NCI-H187 treated with DMSO at 0.1 percent for 48 hours (cell line): ENCODE results near the gene GLIS1.

ENCODE experiments used
- DNase-seq: peaks from one replicate; lab custom pipeline; 2025; lab: John Stamatoyannopoulos, UW

Gene GLIS1

DNA sequence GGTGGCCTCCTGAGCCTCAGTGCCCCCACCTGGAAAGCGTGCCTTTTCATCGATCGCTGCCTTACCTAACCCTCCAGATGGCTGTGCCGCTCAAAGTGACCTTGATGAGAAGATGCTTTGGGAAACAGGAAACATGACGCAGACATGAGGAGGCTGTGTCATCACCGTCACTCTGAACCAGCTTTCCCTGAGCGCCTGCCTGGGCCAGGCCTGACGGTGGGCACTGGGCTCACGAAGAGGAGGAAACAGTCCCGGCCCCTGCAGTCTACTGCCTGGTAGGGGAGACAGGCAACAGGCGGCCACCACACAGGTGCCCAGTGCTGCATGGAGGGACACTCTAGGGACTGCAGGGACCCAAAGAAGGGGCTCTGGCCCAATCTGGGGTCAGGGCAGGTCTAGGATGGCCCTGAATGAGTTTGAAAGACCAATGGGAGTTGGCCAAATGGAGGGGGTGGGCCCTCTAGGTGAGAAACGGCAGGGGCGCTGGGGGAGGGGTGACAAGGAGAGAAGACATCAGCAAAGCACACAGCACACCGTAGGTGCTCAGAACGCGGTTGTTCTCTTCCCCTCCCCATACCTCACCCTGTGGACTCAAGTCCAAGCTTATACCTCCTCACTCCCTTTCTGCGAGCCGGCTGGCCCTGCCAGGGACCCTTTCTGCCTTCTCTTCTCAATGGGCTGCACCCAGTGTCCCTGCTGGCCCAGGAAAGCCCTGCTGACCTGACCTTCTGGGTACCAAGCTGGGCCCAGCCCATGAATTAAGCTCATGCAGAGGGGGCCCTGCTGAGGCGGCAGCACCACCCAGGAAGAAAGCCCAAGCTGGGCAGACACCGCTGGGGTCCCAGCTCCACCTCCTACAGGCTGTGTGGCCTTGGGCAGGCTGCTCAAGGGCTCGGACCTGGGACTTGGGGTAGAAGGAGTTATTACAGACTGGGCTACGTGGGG lies 44.9 kb downstream of the GLIS1 start:
- no peak for DNase-seq

DNA sequence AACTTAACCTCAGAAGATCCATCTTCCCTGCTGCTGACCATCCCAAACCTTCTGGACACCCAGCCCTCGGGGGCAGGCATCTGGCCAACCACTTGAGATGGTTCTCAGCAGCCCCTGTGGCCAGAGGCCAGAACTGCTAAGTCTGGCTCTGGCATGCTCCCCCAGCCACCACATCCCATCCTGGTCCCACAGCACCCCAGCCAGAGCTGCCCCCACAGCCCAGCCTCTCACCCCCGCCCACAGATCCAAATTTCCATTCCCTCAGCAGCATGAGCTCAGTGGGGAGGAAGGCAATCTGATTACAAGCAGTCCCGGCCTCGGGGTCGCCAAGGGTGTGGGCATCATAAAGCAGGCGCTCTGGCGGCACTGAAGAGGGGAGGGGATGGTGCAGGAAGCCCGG lies 45.6 kb downstream of the GLIS1 start:
- DNase-seq, result no peak

DNA sequence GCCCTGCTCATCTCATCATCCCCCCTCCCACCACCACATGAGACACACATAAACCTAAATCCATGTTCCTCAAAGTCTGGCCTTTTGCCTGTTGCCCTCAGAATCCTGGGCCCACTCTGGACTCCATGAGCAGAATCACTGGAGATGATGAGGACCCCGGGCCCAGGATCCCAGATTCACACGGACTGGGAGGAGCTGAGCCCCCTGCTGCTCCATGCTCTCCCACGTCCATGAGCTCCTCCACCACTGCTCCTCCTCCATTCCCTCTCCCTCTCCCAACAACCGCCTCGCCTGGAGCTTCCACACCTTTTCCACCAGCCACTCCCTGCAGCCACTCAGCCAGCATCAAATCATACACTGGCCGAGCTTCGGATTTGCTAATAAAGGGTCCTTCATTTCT lies 47.6 kb downstream of the GLIS1 start:
- DNase-seq, result no peak

DNA sequence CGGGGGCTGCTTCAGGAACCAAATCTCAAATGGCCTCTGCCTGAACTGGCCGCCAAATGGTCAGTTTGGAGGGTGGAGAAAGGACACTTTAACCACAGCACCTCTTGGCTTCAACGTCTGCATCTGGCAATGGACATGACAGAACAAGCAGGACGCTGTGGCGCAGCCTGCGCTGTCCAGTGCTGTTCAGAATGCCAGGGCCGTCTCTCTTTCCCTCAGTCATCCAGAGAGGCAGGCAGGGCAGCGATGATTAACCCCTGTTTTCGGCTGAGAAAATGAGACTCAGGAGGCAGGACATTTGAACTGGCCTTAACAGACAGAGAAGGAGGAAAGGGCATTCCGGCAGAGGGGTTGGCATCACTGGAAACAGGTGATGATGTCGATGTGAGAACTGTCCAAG lies 48.6 kb downstream of the GLIS1 start:
- no peak for DNase-seq

DNA sequence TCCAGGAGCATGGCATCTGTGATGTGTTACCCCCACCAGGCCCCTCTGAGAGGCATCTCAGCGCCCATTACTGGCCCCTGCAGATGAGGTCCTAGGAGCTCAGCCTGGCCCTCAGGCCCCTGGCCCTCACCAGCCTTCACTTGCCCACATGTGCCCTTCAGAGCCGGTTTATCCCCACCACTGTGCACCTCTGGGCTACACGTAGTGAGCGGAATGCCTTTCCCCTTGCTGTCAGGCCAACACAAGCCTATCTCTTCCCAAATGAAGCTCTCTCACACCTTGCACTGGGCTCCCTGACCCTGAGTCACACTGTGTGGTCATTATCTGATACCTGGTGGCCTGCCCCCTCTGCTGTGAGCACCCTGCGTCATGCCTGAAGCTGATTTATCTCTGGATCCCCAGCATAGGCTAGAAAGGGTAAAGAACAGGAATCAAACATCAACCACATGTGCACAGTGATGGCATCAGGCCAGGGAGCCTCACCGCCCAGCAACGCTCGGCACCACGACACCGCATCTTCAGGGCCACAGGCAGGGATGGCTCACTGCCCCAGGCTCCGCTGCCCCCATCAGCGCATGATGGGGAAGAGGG lies 49.1 kb downstream of the GLIS1 start:
- DNase-seq, result no peak

DNA sequence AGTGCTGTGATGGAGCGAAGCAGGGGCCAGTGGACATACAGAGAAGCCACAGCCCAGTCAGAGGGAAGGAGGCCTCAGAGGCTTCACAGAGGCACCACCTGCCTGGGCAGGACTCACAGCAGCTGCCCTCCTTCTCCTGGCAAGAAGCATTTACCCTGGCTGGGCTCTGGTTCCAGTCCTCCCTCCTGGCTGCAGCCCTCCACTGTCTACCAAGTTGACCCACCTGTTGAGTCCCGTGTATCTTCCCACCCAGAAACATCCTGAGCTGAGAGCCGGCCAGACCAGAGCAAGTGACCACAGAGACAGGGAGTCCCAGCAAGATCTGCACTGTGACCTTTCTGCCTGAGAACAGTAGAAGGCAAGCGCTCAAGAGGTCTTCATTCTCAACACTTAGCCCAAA lies 49.7 kb downstream of the GLIS1 start:
- no peak for DNase-seq

DNA sequence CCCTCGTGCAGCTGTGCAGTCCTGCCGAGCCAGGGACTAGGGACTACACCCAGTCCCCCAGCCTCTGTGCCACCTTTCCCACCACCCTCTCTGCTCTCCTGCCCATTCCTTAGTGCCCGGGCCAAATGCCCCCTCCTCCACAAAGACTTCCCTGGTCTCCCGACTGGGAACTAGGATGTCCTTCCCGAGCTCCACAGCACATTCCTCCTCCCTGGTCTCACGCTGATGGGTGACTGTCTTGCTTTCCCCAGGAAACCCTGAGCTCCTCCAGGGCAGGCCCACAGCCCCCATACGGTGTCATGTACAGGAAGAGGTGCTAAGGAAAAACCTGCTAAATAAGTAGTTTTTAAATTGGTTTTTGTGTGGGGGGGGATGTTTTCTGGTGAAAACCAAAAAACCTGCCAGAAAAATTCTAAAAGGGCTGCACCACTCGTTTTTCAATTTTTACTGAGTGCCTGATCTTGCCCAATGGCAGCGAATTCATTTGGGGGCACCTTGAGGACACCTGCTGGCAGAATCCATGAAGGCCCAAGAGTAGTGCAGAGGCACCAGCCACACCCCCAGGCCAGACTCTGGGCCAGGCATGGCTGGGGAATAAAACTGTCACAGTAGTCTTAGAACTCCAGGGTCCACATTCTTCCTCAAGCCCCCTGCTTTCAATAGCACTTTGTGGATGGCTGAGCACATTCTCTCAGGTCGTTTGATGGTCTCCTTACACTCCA lies 50.4 kb downstream of the GLIS1 start:
- DNase-seq, result no peak

DNA sequence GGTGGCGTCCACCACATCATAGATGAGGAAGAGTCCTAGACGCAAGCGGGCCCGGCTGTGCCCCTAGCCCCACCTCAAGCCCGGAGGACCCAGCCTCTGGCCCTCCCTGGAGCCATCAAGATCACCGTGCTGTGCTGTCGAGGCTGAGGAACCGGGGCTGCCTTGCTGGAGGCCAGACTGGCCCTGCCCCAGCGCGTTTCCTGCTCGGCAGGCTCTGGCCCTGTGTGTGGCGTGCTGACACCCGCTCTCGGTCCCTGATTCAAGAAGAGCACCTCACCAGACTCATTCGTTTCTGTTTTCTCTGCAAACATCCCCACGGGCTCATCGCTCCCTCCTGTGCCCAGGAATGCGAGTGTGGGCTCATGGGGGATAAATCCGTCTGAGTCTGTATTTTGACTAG lies 51.1 kb downstream of the GLIS1 start:
- DNase-seq, result no peak

DNA sequence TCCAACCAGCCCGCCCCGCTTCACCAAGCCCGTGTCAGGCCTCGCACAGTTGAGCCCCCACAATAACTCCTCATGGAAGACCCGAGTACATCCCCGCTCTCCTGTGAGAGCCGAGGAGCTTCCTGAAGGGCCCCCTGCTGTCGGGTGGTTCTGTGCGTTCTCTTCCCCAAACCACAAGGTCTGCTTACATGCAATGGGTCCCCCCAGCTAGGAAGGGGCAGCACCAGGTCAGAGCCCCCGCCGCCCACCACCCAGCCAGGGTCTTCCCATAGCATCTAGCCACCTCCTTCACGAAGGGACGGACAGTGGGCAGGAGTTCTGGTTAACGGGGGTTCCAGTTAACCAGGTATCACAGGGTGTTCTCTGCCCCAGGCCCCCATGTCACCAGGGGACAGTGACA lies 51.5 kb downstream of the GLIS1 start:
- no peak for DNase-seq

DNA sequence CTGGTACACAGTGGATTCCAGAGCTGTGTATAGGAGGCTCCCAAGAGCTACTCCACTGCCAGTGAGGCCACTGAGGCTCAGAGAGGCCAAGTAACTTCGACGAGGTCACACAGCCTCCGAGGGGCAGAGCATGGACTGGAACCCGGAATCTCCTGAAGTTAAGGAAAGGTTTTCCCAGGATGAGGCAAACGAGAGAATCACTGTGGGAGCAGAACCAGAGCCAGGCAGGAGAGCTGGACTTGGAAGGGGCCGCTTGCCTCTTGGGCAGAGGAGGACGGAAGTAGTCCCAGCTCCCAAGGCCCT lies 52.0 kb downstream of the GLIS1 start:
- DNase-seq, result no peak

DNA sequence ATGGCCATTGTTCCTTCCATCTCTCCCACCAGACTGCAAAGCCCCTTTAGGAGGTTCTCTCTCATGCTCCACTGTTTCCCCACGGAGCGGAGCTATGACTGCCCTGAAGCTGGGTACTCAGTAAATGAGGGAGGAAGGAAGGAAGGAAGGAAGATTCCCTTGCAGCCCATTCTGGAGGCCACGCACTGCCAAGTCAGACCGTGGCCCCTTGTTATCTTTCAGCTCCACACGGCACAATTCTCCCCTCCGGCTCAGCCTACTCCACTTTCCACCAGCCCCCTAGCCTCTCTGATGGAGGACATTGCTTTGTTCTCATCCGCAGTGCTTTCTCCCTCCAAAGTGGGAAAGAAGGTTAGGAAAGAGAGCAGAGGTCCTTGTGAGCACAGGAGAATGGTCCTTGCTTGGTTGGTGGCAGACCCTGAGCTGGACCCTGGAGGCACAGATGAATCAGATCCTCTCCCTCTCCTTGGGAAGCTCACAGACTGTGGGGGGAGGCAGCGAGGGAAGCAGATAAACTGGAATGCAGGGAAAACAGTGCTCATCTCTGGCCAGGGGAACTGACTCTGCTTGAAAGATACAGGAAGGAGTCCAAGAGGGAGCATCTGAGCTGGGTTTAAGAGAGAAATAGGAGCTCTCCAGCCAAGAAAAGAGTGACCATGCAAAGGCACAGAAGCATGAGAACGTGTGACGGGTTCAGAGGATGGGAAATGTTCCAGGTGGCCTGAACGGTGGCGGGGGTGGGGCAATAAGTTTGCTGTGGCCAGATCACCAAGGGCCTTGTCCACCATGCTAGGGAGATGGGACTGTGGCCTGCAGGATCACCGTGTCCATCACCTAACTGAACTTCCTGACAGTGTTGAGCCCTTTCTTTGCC lies 52.6 kb downstream of the GLIS1 start:
- DNase-seq, result no peak

DNA sequence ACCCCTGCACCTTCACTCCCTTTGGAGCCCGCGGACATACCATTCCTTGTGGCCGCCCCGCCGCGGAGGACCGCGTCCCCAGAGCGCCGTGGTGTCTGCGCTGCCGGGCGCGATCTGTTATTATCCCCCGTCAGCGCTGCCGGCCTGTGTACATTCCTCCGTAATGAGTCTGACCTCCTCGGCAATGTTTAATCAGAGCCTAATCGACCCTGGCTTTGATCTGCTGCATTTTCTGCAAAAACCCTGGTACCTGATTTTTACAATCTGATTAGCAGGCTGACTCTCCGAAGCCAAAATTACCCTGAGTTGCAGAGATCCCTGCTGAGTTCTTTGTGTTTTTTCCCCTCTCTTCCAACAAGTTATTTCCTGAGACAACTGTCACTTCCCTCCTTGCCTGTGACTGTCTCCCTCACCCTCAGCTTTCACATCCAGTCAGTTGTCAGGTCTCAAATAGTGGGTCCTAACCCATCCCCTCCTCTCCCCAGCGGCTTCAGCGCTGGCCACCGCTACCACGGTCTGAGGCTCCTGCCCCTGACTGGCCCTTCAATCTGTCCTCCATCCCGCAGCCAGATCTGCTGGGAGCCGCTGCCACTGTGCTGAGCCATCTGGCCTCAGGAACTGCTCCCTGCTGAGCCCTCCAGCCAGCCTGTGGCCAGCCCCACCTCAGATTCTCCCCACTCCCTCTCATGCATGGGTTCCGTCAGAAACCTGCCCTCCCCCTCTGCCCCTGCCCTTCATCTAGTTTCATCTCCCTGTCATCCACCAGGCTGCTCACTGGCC lies 53.5 kb downstream of the GLIS1 start:
- DNase-seq, result no peak

DNA sequence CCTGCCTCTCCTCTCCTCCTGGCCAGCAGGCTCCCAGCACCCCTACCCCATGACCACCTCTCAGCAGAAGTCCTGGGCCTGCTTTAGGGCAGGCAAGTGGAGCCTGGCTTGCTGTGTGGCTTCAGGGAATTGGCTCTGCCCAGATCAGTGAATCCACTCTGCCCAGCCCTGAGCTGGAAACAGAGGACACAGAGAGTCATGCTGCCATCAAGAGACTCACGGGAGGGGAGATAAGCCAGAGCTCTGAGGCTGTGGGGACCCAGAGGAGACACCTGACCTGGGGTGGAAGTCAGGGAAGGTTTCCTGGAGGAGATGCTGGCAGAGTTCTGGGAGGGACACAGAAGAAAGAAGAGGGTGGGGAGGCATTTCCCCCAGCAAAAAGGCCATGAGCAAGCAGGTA lies 54.2 kb downstream of the GLIS1 start:
- DNase-seq, result no peak

DNA sequence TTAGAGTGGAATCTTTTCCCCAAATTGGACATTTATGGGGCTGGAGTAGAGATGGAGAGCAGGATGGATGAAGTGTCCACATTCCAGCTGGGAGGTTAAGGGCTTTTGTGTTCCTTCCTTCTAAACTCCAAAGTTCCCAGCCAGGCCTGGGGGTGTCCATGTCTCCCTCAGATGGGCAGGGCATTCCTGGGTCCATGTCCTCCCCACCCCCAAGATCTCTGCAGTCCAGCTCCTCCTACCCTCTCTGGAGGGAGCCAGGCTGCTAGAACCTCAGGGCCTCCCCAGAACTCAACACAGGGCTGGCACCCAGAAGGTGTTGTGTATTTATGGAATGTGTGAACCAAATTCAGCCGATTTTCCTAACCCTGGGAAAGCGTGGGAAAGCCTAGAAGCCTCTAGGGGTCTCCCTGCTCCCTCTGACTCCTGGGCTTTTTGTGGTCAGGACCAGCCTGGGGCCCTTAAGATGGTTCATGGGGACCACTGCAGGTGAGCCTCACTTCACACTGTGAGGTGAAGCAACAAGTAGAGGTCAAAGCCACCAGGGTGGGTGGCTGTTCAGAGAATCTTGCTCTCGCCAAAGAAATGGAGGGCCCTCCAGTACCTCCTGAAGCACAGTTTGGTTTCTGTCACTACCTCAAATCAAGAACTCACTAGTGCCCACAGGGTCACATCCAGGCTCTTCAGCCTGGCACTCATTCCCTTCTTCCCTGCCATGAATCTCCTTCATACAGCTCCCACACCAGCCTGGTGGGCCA lies 54.8 kb downstream of the GLIS1 start:
- no peak for DNase-seq

DNA sequence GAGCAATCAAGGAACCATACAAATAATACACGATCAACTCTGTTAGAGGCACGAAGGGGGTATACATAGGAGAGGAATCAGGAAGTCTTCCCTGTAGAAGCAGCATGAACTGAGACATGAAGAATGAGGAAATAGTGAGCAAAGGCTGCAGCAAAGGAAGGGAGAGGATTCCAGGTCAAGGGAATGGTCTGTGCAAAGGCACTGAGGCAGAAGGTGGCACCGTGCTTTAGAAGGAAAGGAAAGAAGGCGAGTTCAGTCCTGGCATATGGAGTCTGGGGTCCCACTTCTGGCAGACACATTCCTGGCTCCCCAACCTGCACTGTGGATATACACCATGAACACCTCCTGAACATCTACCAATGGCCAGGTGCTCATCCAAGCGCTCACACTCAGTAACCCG lies 56.1 kb downstream of the GLIS1 start:
- DNase-seq, result no peak

DNA sequence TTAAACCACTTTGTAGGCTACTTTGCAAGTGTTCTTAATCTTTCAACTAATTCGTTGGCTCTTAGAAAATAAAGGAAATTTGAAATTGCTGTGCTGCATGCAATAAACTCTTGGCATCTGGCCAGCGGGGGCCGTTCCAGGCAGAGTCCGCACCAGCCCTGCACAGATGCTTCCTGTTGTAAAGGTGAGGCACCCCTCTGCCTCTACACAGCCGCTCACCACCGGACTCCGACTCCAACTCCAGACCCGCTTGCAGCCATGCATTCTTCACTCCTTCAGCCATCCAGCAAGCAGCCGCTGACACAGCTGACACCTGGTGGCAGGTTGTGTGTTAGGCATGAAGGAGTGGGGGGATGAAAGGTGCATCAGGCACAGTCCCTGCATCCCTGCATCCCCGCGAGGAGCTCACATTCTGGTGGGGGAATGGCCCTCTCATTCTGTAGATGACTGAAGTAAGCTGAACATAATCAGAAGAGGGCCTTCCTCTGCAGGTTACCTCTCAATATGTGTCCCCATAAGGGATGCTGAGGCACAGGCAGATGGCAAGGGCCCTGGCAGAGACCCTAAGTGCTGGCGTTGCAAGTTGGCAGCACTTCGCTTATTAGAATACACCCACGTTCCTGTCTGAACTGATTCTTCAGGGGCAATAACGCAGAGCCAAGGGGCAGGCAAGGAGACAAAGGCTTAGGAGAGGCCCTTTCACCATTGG lies 56.8 kb downstream of the GLIS1 start:
- DNase-seq, result no peak

DNA sequence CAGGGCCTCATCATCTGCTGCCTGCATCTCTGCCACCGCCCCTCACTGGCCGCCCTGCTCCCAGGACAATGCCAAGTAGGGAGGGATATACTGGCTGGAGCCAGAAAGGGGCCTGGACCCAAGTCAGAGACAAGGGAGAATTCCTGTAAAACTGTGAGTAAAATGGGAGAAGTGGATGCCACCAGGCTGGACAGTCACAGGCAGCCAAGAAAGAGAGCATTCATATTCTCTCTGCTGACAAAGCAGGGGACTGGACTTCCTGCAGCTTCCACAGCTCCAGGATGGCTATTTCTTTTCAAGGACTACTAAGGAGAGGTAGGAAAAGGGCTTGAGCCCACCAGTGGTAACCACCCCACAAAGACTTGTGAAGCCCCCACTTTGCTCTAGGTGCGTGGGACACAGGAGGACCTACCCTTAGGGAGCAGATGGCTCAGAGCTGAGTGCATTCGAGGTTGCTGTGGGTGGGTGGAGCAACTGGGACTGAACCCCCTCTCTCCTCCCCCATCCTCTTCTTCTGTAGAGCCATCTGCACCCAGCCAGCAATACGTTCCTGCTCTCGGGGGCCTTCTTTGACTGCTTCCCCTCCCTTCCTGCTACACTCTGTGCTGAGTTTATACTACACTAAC lies 57.5 kb downstream of the GLIS1 start:
- no peak for DNase-seq

DNA sequence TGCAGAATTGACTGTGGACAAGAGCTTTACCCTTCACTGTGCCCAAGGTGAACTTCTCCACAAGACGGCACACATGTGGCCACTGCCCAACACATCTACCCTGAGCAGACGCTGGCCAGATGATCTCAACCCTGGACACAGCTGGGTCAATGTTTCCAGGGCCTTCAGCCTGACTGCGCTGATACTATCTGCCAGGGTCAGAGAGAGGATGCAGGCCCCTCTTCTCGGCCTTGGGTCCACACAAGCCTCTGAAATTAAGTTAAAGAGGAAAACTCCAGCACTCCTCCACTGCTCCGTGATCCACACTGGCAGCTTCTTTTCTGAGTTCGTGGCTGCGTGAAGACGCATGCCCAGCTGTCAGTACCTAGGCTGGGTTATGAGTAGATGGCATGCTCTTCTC lies 58.1 kb downstream of the GLIS1 start:
- DNase-seq, result no peak

DNA sequence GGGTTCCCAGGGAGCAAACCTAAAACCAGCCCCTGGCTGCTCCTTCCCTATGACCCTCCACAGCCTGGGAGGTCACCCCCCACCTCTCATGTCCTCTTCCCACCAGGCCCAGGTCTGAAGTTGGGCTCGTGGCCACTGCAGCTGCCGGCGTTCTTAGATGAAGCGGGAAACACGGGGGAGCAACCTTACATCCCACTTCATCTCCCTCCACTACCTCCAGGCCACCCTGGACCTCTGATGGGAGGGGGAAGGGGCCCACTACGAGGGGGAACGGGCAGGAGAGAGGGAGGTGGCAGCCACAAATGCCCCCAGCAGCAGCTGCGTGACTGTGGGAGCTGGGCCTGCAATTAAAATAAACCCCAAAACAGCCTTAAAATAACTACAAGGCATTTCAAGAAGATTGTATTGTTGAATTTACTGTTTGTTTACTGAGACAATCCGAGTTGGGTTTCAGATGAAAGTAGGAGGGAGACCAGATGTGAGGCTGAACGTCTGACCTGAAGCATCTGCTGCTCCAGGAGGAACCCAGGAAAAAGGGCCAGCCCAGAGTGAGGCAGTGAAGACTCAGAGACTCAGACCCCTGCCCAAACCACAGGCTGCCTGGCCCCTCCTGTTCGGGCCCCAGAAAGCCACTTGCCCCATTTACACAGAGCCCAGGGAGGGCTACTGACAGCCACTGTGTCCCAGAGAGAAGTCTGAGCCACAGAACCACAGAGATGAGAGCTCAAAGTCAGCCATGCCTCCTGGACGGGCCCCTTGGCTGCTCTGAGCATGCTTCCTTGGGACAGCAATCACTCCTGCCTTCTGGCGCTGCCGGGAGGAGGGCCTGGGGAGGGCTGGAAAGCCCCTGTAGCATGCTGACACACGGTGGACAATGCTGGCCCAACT lies 59.8 kb downstream of the GLIS1 start:
- no peak for DNase-seq
